CD4-positive, alpha-beta T cell treated with Interleukin-15 for 1 hour (primary cell): ENCODE results near the gene IFT172.

Experiments used
- DNase-seq: peaks from one replicate; pipeline ENCODE4 v3.0.0-alpha.2; 2020

Gene IFT172

DNA sequence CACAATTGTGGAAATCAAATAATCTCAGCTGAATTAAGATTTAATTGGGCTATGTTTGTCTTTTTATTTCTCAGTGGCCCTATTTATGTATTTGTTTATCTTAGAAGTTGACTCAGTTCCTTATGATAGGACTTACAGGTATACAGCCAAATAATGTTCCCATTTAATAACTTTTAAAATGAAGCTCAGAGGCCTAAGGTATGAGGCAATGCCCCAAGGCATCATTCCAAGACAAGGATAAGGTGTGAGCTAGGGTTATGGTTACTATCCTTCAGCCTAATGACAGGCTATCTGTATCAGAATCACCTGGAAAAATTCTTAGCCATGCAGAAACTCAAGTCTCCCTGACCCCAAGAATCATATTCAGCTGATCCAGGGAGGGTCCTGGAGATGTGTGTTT, 68.5 kb downstream of the IFT172 start:
- no peak for DNase-seq

DNA sequence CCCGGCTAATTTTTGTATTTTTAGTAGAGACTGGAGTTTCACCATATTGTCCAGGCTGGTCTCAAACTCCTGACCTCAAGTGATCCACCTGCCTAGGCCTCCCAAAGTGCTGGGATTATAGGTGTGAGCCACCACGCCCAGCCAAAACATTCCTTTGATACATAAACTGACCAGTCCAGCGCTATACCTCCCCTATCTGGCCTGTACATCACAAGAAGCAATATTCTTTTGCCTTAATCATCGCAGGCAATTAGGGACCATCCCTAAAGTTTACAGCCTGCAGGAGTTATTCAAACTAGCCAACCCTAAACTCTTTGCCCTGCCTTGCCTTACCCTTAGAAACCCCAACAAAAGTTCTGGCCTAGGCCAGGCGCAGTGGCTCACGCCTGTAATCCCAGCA, 73.4 kb downstream of the IFT172 start:
- DNase-seq, result no peak

DNA sequence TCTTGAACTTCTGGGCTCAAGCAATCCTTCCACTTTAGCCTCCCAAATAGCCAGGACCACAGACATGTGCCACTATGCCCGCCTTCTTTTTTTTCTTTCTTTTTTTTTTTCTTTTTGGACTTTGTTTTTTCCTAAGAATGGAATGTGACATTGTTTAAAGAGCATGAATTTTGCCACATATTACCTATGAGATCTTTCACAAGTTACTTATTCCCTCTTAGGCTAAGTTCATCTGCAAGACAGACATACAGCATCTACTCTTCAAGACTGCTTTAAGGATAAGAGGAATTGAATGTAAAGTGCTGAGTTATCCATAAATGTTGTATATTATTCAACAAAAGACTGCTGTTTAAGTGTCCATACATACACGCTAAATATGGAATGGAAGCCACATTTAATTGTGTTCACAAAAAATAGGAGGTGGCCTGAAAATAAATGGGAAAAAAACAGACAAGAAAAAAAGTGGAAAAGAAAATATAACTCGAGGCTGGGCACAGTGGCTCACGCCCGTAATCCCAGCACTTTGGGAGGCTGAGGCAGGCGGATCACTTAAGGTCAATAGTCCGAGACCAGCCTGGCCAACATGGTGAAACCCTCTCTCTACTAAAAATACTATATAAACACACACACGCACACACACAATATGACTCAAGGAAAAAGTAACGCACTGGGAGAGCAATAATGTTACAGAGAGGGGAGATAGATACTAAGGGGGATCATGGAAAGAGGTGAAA, 77.0 kb downstream of the IFT172 start:
- DNase-seq, result no peak

- peak; percentile 94 for DNase-seq
These were observed 80.0 kb downstream of the IFT172 start, which contains the start of gene PPM1G for GRCh38 chr2:27409321-27410073. TSS of gene PPM1G (minus strand) at chr2:27409591. CDS start at chr2:27409422, 169 bp downstream.

DNA sequence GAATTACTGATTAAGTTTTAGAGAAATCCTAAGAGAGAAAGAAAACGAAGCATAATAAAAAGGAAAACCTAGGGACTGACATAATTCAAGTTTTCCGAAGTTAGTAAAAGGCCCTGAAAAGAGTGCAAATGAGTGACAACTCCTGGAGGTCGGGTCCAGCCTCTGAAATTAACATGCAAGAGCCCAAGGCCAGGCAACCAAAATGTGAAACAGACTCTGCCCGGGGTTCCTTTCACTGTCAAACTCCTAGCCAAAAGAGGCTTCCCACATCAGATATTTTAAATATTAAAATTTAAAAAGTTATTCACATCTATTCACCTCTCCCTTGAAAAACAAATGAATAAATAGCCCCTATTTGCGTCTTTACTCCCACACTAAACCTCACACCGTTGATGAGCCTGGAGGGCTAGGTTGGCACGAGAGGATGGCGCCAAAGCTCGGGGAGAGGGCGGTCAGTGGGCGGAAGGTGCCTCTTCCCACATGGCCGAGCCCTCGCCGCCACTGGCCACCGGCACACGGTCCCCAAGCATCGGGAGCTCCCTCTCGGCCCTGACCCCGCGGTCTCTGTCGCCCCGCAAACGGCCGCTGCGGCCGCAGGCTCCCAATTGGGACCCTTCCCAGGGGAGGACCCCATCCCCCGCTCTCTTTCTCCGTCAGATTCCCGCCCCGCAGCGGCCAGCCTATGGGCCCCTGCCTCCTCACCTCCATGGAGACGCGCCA, 80.8 kb downstream of the IFT172 start:
- no peak for DNase-seq

DNA sequence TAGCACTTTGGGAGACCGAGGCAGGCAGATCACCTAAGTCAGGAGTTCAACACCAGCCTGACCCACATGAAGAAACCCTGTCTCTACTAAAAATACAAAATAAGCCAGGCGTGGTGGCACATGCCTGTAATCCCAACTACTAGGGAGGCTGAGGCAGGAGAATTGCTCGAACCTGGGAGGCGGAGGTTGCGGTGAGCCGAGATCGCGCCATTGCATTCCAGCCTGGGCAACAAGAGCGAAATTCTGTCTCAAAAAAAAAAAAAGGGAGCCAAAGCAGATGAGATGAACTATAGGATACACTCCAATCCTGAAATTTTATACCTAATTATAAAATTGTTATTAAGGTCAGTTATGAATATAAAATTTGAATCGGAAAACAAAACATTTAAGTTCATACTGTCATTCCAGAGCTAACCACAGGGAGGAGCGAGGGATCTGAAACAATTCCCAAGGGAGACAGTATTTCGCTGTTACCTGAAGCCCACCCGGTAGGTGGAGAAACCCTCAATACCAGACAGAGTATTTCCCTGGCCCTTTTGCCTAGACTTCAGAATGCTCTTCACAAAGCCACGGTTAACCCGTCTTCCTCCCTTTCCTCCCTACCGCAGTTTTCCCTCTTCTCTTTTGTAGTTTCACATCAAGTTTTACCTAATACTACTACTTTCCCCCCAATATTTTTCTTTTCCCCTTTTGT, 81.6 kb downstream of the IFT172 start:
- no peak for DNase-seq

GRCh38 chr2:27400348-27401135, 89.0 kb downstream of the IFT172 start:
- DNase-seq, result no peak

DNA sequence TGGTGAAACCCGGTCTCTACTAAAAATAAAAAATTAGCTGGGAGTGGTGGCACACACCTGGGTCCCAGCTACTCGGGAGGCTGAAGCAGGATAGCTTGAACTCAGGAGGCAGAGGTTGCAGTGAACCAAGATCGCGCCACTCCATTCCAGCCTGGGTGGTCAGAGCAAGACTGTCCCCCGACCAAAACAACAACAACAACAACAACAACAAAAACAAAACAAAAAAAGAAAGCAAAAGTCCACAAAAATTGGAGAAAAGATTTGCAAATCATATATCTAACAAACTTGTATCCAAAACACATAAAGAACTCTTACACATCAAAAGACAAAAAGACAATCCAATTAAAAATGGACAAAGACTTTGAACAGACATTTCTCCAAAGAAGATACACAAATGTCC, 90.6 kb downstream of the IFT172 start:
- no peak for DNase-seq
